Activated T-helper 1 cell treated with anti-CD3 and anti-CD28 coated beads, Interleukin-2, amount 50 U/mL, for 16 hours (primary cell): ENCODE data around the gene TMEM245.

Experiments used
- DNase-seq, 2 donors: peaks; one replicate each; pipeline ENCODE4 v3.0.0-alpha.2; 2020; ENCODE audit warnings: low read depth in 1 of 2, low spot score in 1 of 2

TMEM245 gene

GRCh38 chr9:109101810-109102209 lies 17.9 kb downstream of the TMEM245 start:
- no peak for DNase-seq

- DNase-seq: no peak
Measured at GRCh38 chr9:109101202-109101595, 18.5 kb downstream of the TMEM245 start.

GRCh38 chr9:109100543-109101201 lies 19.1 kb downstream of the TMEM245 start:
- DNase-seq: no peak

- no peak for DNase-seq
Measured at GRCh38 chr9:109098960-109099308, 20.8 kb downstream of the TMEM245 start.

GRCh38 chr9:109098171-109098959 lies 21.4 kb downstream of the TMEM245 start:
- no peak for DNase-seq

GRCh38 chr9:109097146-109097545 lies 22.6 kb downstream of the TMEM245 start:
- no peak for DNase-seq

GRCh38 chr9:109095321-109095720 lies 24.4 kb downstream of the TMEM245 start:
- DNase-seq: no peak

- no peak for DNase-seq
Measured at GRCh38 chr9:109094268-109094667, 25.5 kb downstream of the TMEM245 start.

GRCh38 chr9:109092587-109092986 lies 27.2 kb downstream of the TMEM245 start:
- DNase-seq: no peak

GRCh38 chr9:109092051-109092580 lies 27.6 kb downstream of the TMEM245 start:
- no peak for DNase-seq

GRCh38 chr9:109088221-109088620 lies 31.5 kb downstream of the TMEM245 start:
- no peak for DNase-seq

GRCh38 chr9:109087795-109088194 lies 32.0 kb downstream of the TMEM245 start:
- DNase-seq: no peak

- DNase-seq: no peak
Measured at GRCh38 chr9:109086221-109086620, 33.5 kb downstream of the TMEM245 start.

GRCh38 chr9:109085510-109085909 lies 34.2 kb downstream of the TMEM245 start:
- DNase-seq: no peak

- no peak for DNase-seq
Measured at GRCh38 chr9:109083813-109084405, 35.8 kb downstream of the TMEM245 start.

GRCh38 chr9:109083141-109083540 lies 36.6 kb downstream of the TMEM245 start:
- no peak for DNase-seq

- DNase-seq: no peak
Measured at GRCh38 chr9:109082091-109082620, 37.6 kb downstream of the TMEM245 start.

GRCh38 chr9:109074236-109074889 lies 45.4 kb downstream of the TMEM245 start:
- no peak for DNase-seq

GRCh38 chr9:109072821-109073435 lies 46.8 kb downstream of the TMEM245 start:
- DNase-seq: no peak

GRCh38 chr9:109072133-109072692 lies 47.5 kb downstream of the TMEM245 start:
- no peak for DNase-seq

GRCh38 chr9:109068764-109069163 lies 51.0 kb downstream of the TMEM245 start:
- no peak for DNase-seq
